ENCODE results near the gene DAPK3.

GRCh38 chr19:3961007-3961406 lies 9.9 kb downstream of the DAPK3 start:
- TF ChIP-seq CTCF (conservative IDR thresholded peaks at IDR 0.05), result no peak
- no peak for TF ChIP-seq ZFX (IDR thresholded peaks at IDR 0.05)
